ENCODE data around the gene BBS9.
A peak's percentile ranks its signal among the peaks of the same experiment; 100 is the strongest.
"Not testable (repeated sequence)": the region's sequence is repeated elsewhere in the genome, so short reads cannot be mapped to it uniquely, and the experiment has no call there.

BBS9 gene

GRCh38 chr7:33195264-33195663 is 65.9 kb downstream of the BBS9 start:
- no peak for DNase-seq (ENCODE audit: low spot score)

GRCh38 chr7:33196221-33196620 is 66.9 kb downstream of the BBS9 start:
- no peak for DNase-seq (ENCODE audit: low spot score)

- no peak for DNase-seq (ENCODE audit: low spot score)
Observed at GRCh38 chr7:33200282-33200681, 70.9 kb downstream of the BBS9 start.

GRCh38 chr7:33201821-33202220 is 72.5 kb downstream of the BBS9 start:
- DNase-seq (ENCODE audit: low spot score): no peak

- DNase-seq (ENCODE audit: low spot score): no peak
Observed at GRCh38 chr7:33210958-33211357, 81.6 kb downstream of the BBS9 start.

GRCh38 chr7:33212144-33212543 is 82.8 kb downstream of the BBS9 start:
- no peak for DNase-seq (ENCODE audit: low spot score)

- DNase-seq (ENCODE audit: low spot score): no peak
Observed at GRCh38 chr7:33215992-33216391, 86.6 kb downstream of the BBS9 start.

GRCh38 chr7:33217595-33217994 is 88.2 kb downstream of the BBS9 start:
- DNase-seq (ENCODE audit: low spot score): no peak

GRCh38 chr7:33218841-33219535 is 89.6 kb downstream of the BBS9 start:
- not testable (repeated sequence) for DNase-seq (ENCODE audit: low spot score)

- DNase-seq (ENCODE audit: low spot score): no peak
Observed at GRCh38 chr7:33220231-33220630, 90.9 kb downstream of the BBS9 start.

- no peak for DNase-seq (ENCODE audit: low spot score)
Observed at GRCh38 chr7:33221390-33221789, 92.0 kb downstream of the BBS9 start.

GRCh38 chr7:33232632-33233145 is 103.3 kb downstream of the BBS9 start:
- DNase-seq (ENCODE audit: low spot score): no peak

GRCh38 chr7:33233659-33234058 is 104.3 kb downstream of the BBS9 start:
- DNase-seq (ENCODE audit: low spot score): no peak

GRCh38 chr7:33237036-33237435 is 107.7 kb downstream of the BBS9 start:
- no peak for DNase-seq (ENCODE audit: low spot score)

- peak; percentile 76 for DNase-seq (ENCODE audit: low spot score)
Observed at GRCh38 chr7:33243319-33243881, 114.0 kb downstream of the BBS9 start.

- no peak for DNase-seq (ENCODE audit: low spot score)
Observed at GRCh38 chr7:33248671-33249070, 119.3 kb downstream of the BBS9 start.

- DNase-seq (ENCODE audit: low spot score): no peak
Observed at GRCh38 chr7:33250421-33250871, 121.1 kb downstream of the BBS9 start.

GRCh38 chr7:33251301-33251700 is 121.9 kb downstream of the BBS9 start:
- DNase-seq (ENCODE audit: low spot score): no peak

- DNase-seq (ENCODE audit: low spot score): no peak
Observed at GRCh38 chr7:33258491-33258951, 129.2 kb downstream of the BBS9 start.

- DNase-seq (ENCODE audit: low spot score): no peak
Observed at GRCh38 chr7:33261585-33261984, 132.2 kb downstream of the BBS9 start.

- no peak for DNase-seq (ENCODE audit: low spot score)
Observed at GRCh38 chr7:33262476-33262875, 133.1 kb downstream of the BBS9 start.

GRCh38 chr7:33271839-33272371 is 142.5 kb downstream of the BBS9 start:
- not testable (repeated sequence) for DNase-seq (ENCODE audit: low spot score)

GRCh38 chr7:33273356-33273755 is 144.0 kb downstream of the BBS9 start:
- DNase-seq (ENCODE audit: low spot score): no peak
